CD4-positive, alpha-beta memory T cell (primary cell): Measurements from ENCODE around the gene C19orf47. TPM values are rescaled to one million over a fixed set of nuclear protein-coding genes. Genes with fewer than 3 reads are reported as not detected.

Experiments
- CTCF ChIA-PET: fragments of 350-600 bp; sonication (Branson Sonifier 250); formaldehyde crosslinking; loops from one replicate; lab custom pipeline; 2021; ENCODE audit warnings: inconsistent platforms; ENCODE audit not compliant: partially characterized antibody; lab: Charles Lee
- POLR2A ChIA-PET: fragments of 350-600 bp; sonication (Branson Sonifier 250); formaldehyde crosslinking; loops from one replicate; lab custom pipeline; 2021; ENCODE audit not compliant: partially characterized antibody; lab: Charles Lee
- DNase-seq, 5 donors: peaks; one replicate each; pipeline versions ENCODE4 v3.0.0 to v3.0.0-alpha.2; 2020 to 2022; ENCODE audit warnings: mixed read lengths in 1 of 5
- H3K27ac ChIP-seq: one replicate; pipeline ENCODE4 v1.7.0; 2013; ENCODE audit warnings: low read depth, low read length
- H3K27me3 ChIP-seq: 2 replicates; pipeline ENCODE4 v1.7.0; 2013; ENCODE audit warnings: mild to moderate bottlenecking, low read length, moderate library complexity; ENCODE audit not compliant: insufficient read depth
- H3K36me3 ChIP-seq: 2 replicates; pipeline ENCODE4 v1.7.0; 2013; ENCODE audit warnings: mild to moderate bottlenecking, low read length, moderate library complexity; ENCODE audit not compliant: insufficient read depth
- H3K4me1 ChIP-seq: 2 replicates; pipeline ENCODE4 v1.7.0; 2013; ENCODE audit warnings: mild to moderate bottlenecking, low read length, moderate library complexity; ENCODE audit not compliant: insufficient read depth
- H3K4me3 ChIP-seq, 2 donors: one replicate each; pipeline ENCODE4 v1.7.0; 2013; ENCODE audit warnings: low read length in 2 of 2, mild to moderate bottlenecking in 1 of 2
- H3K9me3 ChIP-seq, 2 donors: one replicate each; pipeline ENCODE4 v1.7.0; 2013; ENCODE audit warnings: low read length in 2 of 2, control low read depth in 1 of 2; ENCODE audit not compliant: control insufficient read depth in 1 of 2
- H3K27ac Mint-ChIP-seq, 7 donors: one replicate each; pipeline ENCODE4 v1.8.0; 2020 to 2021; ENCODE audit warnings: mixed read lengths in 7 of 7, mild to moderate bottlenecking in 6 of 7, inconsistent platforms in 3 of 7, moderate library complexity in 3 of 7
- H3K27me3 Mint-ChIP-seq, 2 donors: one replicate each; pipeline ENCODE4 v1.8.0; 2020 to 2021; ENCODE audit warnings: mixed read lengths in 2 of 2
- H3K36me3 Mint-ChIP-seq, 2 donors: one replicate each; pipeline ENCODE4 v1.8.0; 2020 to 2021; ENCODE audit warnings: mixed read lengths in 2 of 2, inconsistent platforms in 1 of 2, mild to moderate bottlenecking in 1 of 2
- H3K4me1 Mint-ChIP-seq, 4 donors: one replicate each; pipeline ENCODE4 v1.8.0; 2020 to 2021; ENCODE audit warnings: mixed read lengths in 4 of 4, mild to moderate bottlenecking in 1 of 4
- H3K4me3 Mint-ChIP-seq, 8 donors: one replicate each; pipeline ENCODE4 v1.8.0; 2020 to 2021; ENCODE audit warnings: mixed read lengths in 8 of 8, mild to moderate bottlenecking in 7 of 8, moderate library complexity in 6 of 8, inconsistent platforms in 3 of 8
- H3K9me3 Mint-ChIP-seq, 8 donors: one replicate each; pipeline ENCODE4 v1.8.0; 2020 to 2021; ENCODE audit warnings: mixed read lengths in 8 of 8, mild to moderate bottlenecking in 5 of 8, inconsistent platforms in 3 of 8, moderate library complexity in 1 of 8
- intact Hi-C: fragments of 100-400 bp; cut with micrococcal nuclease; formaldehyde crosslinking; loops from one replicate; pipeline ENCODE4 v1.15.1; 2023
- polyA plus RNA-seq, 2 donors: library from polyadenylated mRNA; unstranded; fragments of 300-500 nt; fragmentation: Illumina TruSeq; gene quantifications; one replicate each; pipeline ENCODE4 v1.2.3, GENCODE V29; 2021
- total RNA-seq, 2 experiments: library from RNA; stranded (reverse); gene quantifications; one replicate each; pipeline ENCODE4 v1.2.3, GENCODE V29; 2021

C19orf47 gene
- total and polyA plus RNA-seq, 4 experiments from 2014 or later, result 10.0 to 17.7 (median 12.2) TPM

DNA sequence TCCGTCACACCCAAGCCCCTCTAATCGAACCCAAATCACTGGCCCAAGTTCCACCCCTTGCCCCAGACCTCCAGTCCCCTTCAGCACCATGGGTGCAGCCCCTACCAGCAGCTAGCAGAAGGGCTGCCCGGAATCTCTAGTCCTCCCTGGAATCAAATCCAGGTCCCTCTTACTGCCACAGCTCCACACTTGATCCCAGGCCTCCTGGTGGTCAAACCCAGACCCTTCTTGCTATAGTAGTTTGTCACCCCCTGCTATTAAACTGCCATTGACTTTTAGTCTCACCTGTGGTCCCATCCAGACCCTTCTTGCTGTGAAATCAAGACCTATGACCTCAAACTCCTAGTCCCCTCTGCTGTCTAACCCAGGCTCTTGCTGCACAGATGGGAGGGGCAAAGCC is 33.1 kb upstream of the C19orf47 start:
- Histone ChIP-seq H3K4me1 (no peaks in the 10 kb centered on the region), H3K27me3 (no peaks in the 10 kb centered on the region), H3K4me3 (no peak overlapping the region), H3K9me3 (no peaks in the 10 kb centered on the region), H3K36me3 (no peaks in the 10 kb centered on the region), H3K27ac (no peak overlapping the region)
- Mint-ChIP-seq H3K4me3 (no peak overlapping the region), H3K36me3 (peaks cover 3 to 4% of the 10 kb centered on the region in 2 donors), H3K9me3 (no peaks in the 10 kb centered on the region), H3K4me1 (no peaks in the 10 kb centered on the region), H3K27ac (peak overlapping the region in 2 of 7 donors; percentile 24 to 62), H3K27me3 (no peaks in the 10 kb centered on the region)
- DNase-seq, result no peak
- intact Hi-C loops, result no loop called here
- ChIA-PET CTCF (no interaction called here), POLR2A (interaction anchor here (1.6 kb wide), 1 partner anchor 33 kb away, joined by 3 read pairs; the partner anchor contains the start of genes C19orf47 and PLD3)

DNA sequence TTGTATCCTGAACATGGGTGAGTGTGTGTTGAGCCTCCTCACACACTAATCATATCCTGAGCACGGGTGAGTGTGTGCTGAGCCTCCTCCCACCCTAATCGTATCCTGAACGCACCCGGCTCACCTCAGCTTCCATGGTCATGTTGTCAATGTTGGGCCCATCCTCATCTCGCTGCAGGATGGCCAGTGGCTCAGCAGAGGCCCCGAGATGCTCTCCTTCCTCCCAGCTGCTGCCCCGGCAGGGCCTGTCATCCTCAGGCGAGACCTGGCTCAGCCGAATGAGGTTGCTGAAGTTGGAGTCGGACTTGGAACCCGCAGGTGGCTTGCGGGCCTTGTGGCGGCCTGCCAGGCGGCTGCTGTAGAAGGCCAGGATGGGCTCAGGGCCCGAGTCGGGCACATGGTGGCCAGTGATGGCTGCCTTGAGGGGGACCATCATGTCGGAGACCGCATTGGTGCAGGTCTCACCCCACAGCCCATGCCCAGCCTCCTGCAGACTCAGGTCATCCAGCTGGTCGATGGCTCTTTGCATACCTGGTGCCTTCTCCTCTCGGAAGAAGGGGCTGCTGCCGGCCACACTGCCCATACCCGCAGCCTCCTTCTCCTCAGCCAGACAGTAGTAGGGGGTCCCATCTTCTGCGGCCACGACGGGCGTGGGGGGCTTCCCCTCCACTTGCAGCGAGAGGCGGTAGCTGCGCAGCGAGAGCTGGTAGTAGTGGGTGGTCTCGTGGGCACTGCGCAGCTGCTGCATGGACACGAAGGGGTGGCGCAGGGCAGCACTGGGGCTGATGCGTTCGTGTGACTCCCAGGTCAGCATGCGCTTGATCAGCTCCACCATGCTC is 32.2 kb upstream of the C19orf47 start:
- Mint-ChIP-seq H3K4me1 (no peaks in the 10 kb centered on the region), H3K36me3 (peaks cover 3 to 5% of the 10 kb centered on the region in 2 donors), H3K27me3 (no peaks in the 10 kb centered on the region), H3K4me3 (no peak overlapping the region), H3K27ac (no peak overlapping the region), H3K9me3 (no peaks in the 10 kb centered on the region)
- DNase-seq, result peak in 1 of 5 donors; percentile 17
- Histone ChIP-seq H3K36me3 (no peaks in the 10 kb centered on the region), H3K4me1 (no peaks in the 10 kb centered on the region), H3K4me3 (no peak overlapping the region), H3K9me3 (no peaks in the 10 kb centered on the region), H3K27me3 (no peaks in the 10 kb centered on the region), H3K27ac (no peak overlapping the region)
- ChIA-PET CTCF (interaction anchor here (1.3 kb wide), 1 partner anchor 84 kb away, joined by 3 read pairs; no protein-coding TSS in a partner anchor), POLR2A (interaction anchor here (1.6 kb wide), 1 partner anchor 32 kb away, joined by 3 read pairs; the partner anchor contains the start of genes C19orf47 and PLD3)
- intact Hi-C loops, result no loop called here

DNA sequence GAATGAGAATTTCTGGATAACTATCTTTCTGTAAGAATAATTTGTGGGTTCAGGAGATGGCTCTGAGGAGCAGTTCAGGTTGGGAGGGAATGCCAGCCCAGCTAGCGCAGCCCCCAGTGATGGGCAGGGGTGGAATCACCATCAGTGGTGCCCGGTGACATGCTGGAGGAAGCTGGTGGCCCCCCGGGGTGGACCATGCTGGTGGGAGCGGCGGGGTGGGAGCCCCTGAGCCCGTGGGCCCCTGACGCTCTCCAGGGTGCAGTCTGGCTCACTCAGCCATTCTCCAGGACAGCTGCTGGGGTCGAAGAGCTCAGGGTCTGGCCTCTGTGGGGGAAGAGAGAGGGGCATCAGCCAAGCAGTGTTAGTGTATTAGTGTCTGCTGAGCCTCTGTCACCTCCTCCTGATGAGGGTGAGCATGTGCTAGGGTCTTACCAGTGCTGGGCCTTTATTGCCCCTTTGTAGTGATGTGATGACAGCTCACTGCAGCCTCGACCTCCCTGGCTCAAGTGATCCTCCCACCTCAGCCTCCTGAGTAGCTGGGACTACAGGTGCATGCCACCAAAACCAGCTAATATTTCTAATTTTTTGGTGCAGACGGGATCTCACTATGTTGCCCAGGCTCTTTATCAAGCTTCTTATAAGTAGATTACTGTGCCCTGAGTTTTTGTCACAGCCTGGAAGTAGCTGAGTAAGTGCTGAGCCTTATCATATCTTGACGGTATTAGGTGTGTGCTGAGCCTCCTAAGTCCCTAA is 31.4 kb upstream of the C19orf47 start:
- no peak overlapping the region for H3K27ac ChIP-seq
- H3K36me3 ChIP-seq, result peaks cover under 1% of the 10 kb centered on the region
- ChIA-PET CTCF (interaction anchor here (1.3 kb wide), 1 partner anchor 85 kb away, joined by 3 read pairs; no protein-coding TSS in a partner anchor), POLR2A (interaction anchor here (1.6 kb wide), 1 partner anchor 31 kb away, joined by 3 read pairs; the partner anchor contains the start of genes C19orf47 and PLD3)
- Mint-ChIP-seq H3K9me3 (no peaks in the 10 kb centered on the region), H3K27me3 (no peaks in the 10 kb centered on the region), H3K36me3 (peaks cover 5 to 11% of the 10 kb centered on the region in 2 donors), H3K4me1 (peaks cover 0 to 5% (median 2%) of the 10 kb centered on the region in 4 donors), H3K27ac (peak overlapping the region in 2 of 7 donors; percentile 43 to 81), H3K4me3 (no peak overlapping the region)
- no peaks in the 10 kb centered on the region for H3K4me1 ChIP-seq
- intact Hi-C loops, result no loop called here
- H3K27me3 ChIP-seq, result no peaks in the 10 kb centered on the region
- DNase-seq, result no peak
- H3K9me3 ChIP-seq, result no peaks in the 10 kb centered on the region
- no peak overlapping the region for H3K4me3 ChIP-seq

- Mint-ChIP-seq H3K27ac (peak overlapping the region in 1 of 7 donors; percentile 18), H3K36me3 (peaks cover 7 to 16% of the 10 kb centered on the region in 2 donors), H3K27me3 (no peaks in the 10 kb centered on the region), H3K9me3 (no peaks in the 10 kb centered on the region), H3K4me1 (peaks cover 0 to 5% (median 4%) of the 10 kb centered on the region in 4 donors), H3K4me3 (no peak overlapping the region)
- ChIA-PET POLR2A (no interaction called here), CTCF (no interaction called here)
- no peaks in the 10 kb centered on the region for H3K4me1 ChIP-seq
- DNase-seq, result no peak
- H3K4me3 ChIP-seq, result no peak overlapping the region
- H3K27ac ChIP-seq, result no peak overlapping the region
- H3K27me3 ChIP-seq, result no peaks in the 10 kb centered on the region
- intact Hi-C loops, result no loop called here
- no peaks in the 10 kb centered on the region for H3K9me3 ChIP-seq
- H3K36me3 ChIP-seq, result peaks cover 7% of the 10 kb centered on the region
Measured at GRCh38 chr19:40378509-40378908, 30.3 kb upstream of the C19orf47 start.

GRCh38 chr19:40377876-40378385 is 29.7 kb upstream of the C19orf47 start:
- no peak for DNase-seq
- no peaks in the 10 kb centered on the region for H3K27me3 Mint-ChIP-seq
- intact Hi-C loops, result no loop called here
- H3K27ac Mint-ChIP-seq, result no peak overlapping the region
- Histone ChIP-seq H3K9me3 (no peaks in the 10 kb centered on the region), H3K27me3 (no peaks in the 10 kb centered on the region), H3K4me3 (no peak overlapping the region), H3K36me3 (peaks cover 7% of the 10 kb centered on the region), H3K4me1 (no peaks in the 10 kb centered on the region), H3K27ac (no peak overlapping the region)
- CTCF ChIA-PET, result no interaction called here
- POLR2A ChIA-PET, result interaction anchor here (0.6 kb wide), 1 partner anchor 743 kb away, joined by 3 read pairs; no protein-coding TSS in a partner anchor
- no peaks in the 10 kb centered on the region for H3K9me3 Mint-ChIP-seq
- peaks cover 0 to 5% (median 4%) of the 10 kb centered on the region in 4 donors for H3K4me1 Mint-ChIP-seq
- H3K4me3 Mint-ChIP-seq, result no peak overlapping the region
- peaks cover 8 to 17% of the 10 kb centered on the region in 2 donors for H3K36me3 Mint-ChIP-seq

DNA sequence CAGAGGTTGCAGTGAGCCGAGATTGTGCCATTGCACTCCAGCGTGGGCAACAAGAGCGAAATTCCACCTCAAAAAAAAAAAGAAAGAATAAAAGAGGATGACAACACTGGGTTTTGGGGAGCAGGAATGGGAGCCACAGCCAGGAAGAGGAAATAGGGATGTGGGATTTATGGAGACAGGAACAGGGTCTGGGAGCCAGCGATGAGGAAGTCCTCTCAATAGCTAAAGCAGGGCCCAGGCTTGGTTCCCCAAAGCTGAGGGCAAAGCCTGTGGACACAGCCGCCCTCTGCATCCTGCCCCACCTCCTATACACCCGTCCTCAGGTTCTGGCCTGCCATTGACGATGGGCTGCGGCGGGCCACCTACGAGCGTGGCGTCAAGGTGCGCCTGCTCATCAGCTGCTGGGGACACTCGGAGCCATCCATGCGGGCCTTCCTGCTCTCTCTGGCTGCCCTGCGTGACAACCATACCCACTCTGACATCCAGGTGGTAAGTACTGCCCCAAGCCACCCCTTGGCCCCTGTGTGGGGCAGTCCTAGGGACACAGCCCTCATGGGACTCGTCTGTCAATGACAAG is 28.2 kb upstream of the C19orf47 start:
- Mint-ChIP-seq H3K27ac (no peak overlapping the region), H3K4me3 (no peak overlapping the region), H3K27me3 (no peaks in the 10 kb centered on the region), H3K36me3 (peaks cover 12 to 27% of the 10 kb centered on the region in 2 donors), H3K9me3 (no peaks in the 10 kb centered on the region), H3K4me1 (peaks cover 0 to 5% (median 4%) of the 10 kb centered on the region in 4 donors)
- ChIA-PET POLR2A (no interaction called here), CTCF (no interaction called here)
- no peaks in the 10 kb centered on the region for H3K27me3 ChIP-seq
- H3K36me3 ChIP-seq, result peaks cover 14% of the 10 kb centered on the region
- no peak overlapping the region for H3K4me3 ChIP-seq
- DNase-seq, result no peak
- H3K4me1 ChIP-seq, result no peaks in the 10 kb centered on the region
- H3K9me3 ChIP-seq, result no peaks in the 10 kb centered on the region
- no peak overlapping the region for H3K27ac ChIP-seq
- intact Hi-C loops, result no loop called here
